Measurements from ENCODE around the gene TIFAB.

DNA sequence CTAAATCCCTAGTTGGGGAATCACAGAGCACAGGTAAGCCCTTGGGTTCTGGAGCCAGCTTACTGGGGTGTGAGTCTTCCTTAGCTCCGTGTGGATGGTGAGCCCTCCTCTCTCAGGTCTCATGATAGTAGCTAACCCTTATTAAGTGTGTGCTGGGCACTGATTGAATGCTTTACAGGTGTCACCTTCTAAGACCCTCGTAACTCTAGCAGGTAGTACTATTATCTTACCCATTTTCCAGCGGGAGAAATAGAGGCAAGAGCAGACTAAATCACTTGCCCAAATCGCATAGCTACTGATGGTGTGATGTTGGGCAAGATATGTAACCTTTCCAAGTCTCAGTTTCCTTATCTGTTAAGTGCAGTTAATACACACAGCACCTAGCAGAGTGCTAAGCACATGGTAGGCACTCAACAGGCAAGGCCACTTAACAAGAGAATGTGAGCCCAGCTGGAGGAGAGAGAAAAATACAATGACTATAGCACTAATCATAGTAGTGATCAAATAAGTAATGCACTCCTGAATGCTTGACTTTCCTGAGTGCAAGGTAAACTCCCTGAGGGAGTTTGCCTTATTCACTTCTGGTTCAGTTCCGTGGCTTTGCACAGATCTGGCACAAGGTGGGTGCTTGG lies 4.7 kb downstream of the TIFAB start, which contains the start of gene DCANP1:
- TF ChIP-seq, protein P1, sequence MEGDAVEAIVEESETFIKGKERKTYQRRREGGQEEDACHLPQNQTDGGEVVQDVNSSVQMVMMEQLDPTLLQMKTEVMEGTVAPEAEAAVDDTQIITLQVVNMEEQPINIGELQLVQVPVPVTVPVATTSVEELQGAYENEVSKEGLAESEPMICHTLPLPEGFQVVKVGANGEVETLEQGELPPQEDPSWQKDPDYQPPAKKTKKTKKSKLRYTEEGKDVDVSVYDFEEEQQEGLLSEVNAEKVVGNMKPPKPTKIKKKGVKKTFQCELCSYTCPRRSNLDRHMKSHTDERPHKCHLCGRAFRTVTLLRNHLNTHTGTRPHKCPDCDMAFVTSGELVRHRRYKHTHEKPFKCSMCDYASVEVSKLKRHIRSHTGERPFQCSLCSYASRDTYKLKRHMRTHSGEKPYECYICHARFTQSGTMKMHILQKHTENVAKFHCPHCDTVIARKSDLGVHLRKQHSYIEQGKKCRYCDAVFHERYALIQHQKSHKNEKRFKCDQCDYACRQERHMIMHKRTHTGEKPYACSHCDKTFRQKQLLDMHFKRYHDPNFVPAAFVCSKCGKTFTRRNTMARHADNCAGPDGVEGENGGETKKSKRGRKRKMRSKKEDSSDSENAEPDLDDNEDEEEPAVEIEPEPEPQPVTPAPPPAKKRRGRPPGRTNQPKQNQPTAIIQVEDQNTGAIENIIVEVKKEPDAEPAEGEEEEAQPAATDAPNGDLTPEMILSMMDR (IDR thresholded peaks at IDR 0.05 in 2 of 3, conservative IDR thresholded peaks at IDR 0.05 in 1 of 3; ENCODE audit: borderline replicate concordance in 1 of 3, insufficient read depth in 1 of 3, low read depth in 2 of 3, low read length in 2 of 3) = no peak
- TF ChIP-seq POLR2A (IDR thresholded peaks at IDR 0.05; ENCODE audit: borderline replicate concordance, extremely low read depth, insufficient read depth, insufficient read length) (no peak), SRF (IDR thresholded peaks at IDR 0.05; ENCODE audit: low read depth) (no peak), EZH2 (IDR thresholded peaks at IDR 0.05) (no peak), EZH2phosphoT487 (IDR thresholded peaks at IDR 0.05; ENCODE audit: borderline replicate concordance) (no peak)
- TF ChIP-seq, protein P2, sequence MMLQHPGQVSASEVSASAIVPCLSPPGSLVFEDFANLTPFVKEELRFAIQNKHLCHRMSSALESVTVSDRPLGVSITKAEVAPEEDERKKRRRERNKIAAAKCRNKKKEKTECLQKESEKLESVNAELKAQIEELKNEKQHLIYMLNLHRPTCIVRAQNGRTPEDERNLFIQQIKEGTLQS (IDR thresholded peaks at IDR 0.05) = no peak
- TF ChIP-seq, protein P3, sequence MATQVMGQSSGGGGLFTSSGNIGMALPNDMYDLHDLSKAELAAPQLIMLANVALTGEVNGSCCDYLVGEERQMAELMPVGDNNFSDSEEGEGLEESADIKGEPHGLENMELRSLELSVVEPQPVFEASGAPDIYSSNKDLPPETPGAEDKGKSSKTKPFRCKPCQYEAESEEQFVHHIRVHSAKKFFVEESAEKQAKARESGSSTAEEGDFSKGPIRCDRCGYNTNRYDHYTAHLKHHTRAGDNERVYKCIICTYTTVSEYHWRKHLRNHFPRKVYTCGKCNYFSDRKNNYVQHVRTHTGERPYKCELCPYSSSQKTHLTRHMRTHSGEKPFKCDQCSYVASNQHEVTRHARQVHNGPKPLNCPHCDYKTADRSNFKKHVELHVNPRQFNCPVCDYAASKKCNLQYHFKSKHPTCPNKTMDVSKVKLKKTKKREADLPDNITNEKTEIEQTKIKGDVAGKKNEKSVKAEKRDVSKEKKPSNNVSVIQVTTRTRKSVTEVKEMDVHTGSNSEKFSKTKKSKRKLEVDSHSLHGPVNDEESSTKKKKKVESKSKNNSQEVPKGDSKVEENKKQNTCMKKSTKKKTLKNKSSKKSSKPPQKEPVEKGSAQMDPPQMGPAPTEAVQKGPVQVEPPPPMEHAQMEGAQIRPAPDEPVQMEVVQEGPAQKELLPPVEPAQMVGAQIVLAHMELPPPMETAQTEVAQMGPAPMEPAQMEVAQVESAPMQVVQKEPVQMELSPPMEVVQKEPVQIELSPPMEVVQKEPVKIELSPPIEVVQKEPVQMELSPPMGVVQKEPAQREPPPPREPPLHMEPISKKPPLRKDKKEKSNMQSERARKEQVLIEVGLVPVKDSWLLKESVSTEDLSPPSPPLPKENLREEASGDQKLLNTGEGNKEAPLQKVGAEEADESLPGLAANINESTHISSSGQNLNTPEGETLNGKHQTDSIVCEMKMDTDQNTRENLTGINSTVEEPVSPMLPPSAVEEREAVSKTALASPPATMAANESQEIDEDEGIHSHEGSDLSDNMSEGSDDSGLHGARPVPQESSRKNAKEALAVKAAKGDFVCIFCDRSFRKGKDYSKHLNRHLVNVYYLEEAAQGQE (IDR thresholded peaks at IDR 0.05; ENCODE audit: low read depth) = no peak

Data from HCT116 (cell line).